ENCODE results near the gene PANK4.

GRCh38 chr1:2468540-2468939 lies 57.9 kb downstream of the PANK4 start:
- TF ChIP-seq CTCF (IDR thresholded peaks at IDR 0.05) (no peak), POLR2A (IDR thresholded peaks at IDR 0.05) (no peak)
